NB4 (cell line): ENCODE data around the gene TMPRSS13.
"Not testable (repeated sequence)": the region's sequence is repeated elsewhere in the genome, so short reads cannot be mapped to it uniquely, and the experiment has no call there.

Source experiments
- DNase-seq: peaks from one replicate; pipeline ENCODE4 v3.0.0; 2010; ENCODE audit warnings: low read depth
- H3K4me3 ChIP-seq: one replicate; pipeline ENCODE4 v1.5.1; 2011; ENCODE audit warnings: mild to moderate bottlenecking, low read depth, low read length, moderate library complexity
- CTCF ChIP-seq: IDR thresholded peaks from one replicate; pipeline ENCODE4 v1.5.1; 2012; ENCODE audit warnings: low read depth, low read length
- MAX ChIP-seq: IDR thresholded peaks from 2 replicates; pipeline ENCODE4 v1.6.1; 2011; ENCODE audit warnings: low read depth, low read length
- MYC ChIP-seq: IDR thresholded peaks from 2 replicates; pipeline ENCODE4 v1.6.1; 2011; ENCODE audit warnings: low read depth, low read length
- POLR2A ChIP-seq: IDR thresholded peaks from 2 replicates; pipeline ENCODE4 v1.6.1; 2011; ENCODE audit warnings: mild to moderate bottlenecking; ENCODE audit not compliant: insufficient read length; ENCODE audit errors: extremely low read depth

TMPRSS13 gene

GRCh38 chr11:117929142-117929915 lies at the start of gene TMPRSS13:
TSS of gene TMPRSS13 (minus strand) at chr11:117929402. CDS start at chr11:117929307, 95 bp downstream.
- TF ChIP-seq MAX: no peak
- TF ChIP-seq POLR2A: no peak
- TF ChIP-seq CTCF: no peak
- no peak for TF ChIP-seq MYC
- no peak for DNase-seq
- no peak within 1 kb of the TSS for H3K4me3 ChIP-seq

- H3K4me3 ChIP-seq: no peak overlapping the region
- TF ChIP-seq MYC (no peak), MAX (no peak), CTCF (no peak), POLR2A (no peak)
- DNase-seq: no peak
Measured at GRCh38 chr11:117978991-117979390, 49.8 kb upstream of the TMPRSS13 start.

- H3K4me3 ChIP-seq, DNase-seq: not testable (repeated sequence)
Measured at GRCh38 chr11:117978291-117978910, 49.2 kb upstream of the TMPRSS13 start.

DNA sequence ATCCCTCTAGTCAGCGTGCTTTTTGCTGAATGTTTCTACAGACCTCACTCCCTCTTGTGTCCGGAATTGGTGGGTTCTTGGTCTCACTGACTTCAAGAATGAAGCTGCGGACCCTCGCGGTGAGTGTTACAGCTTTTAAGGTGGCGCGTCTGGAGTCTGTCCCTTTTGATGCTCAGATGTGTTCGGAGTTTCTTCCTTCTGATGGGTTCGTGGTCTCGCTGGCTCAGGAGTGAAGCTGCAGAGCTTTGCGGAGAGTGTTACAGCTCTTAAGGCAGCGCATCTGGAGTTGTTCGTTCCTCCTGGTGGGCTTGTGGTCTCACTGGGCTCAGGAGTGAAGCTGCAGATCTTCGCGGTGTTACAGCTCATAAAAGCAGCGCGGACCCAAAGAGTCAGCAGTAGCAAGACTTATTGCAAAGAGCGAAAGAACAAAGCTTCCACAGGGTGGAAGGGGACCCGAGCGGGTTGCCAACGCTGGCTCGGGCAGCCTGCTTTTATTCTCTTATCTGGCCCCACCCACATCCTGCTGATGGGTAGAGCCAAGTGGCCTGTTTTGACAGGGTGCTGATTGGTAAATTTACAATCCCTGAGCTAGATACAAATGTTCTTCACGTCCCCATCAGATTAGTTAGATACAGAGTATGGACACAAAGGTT lies 48.5 kb upstream of the TMPRSS13 start:
- DNase-seq: not testable (repeated sequence)

GRCh38 chr11:117977029-117977428 lies 47.8 kb upstream of the TMPRSS13 start:
- DNase-seq: no peak
- H3K4me3 ChIP-seq: no peak overlapping the region

More for the DNA sequence above, 48.5 kb upstream of the TMPRSS13 start:
- not testable (repeated sequence) for H3K4me3 ChIP-seq

GRCh38 chr11:117976445-117976844 lies 47.2 kb upstream of the TMPRSS13 start:
- H3K4me3 ChIP-seq: no peak overlapping the region
- no peak for DNase-seq
- no peak for TF ChIP-seq POLR2A
- no peak for TF ChIP-seq CTCF
- TF ChIP-seq MAX: no peak
- TF ChIP-seq MYC: no peak

More at GRCh38 chr11:117977029-117977428, 47.8 kb upstream of the TMPRSS13 start:
- TF ChIP-seq MYC (no peak), MAX (no peak), POLR2A (no peak), CTCF (no peak)
